WTC11 (cell line): ENCODE results near the gene FCHSD2.

ENCODE experiments used
- ATF1 ChIP-seq: sonication (generic); formaldehyde crosslinking; IDR thresholded peaks from 2 replicates; pipeline ENCODE4 v1.8.1; 2023; ENCODE audit warnings: mild to moderate bottlenecking, moderate library complexity, missing genetic modification reagents
- NFE2L1 ChIP-seq: sonication (generic); formaldehyde crosslinking; IDR thresholded peaks from 2 replicates; pipeline ENCODE4 v1.8.1; 2023; ENCODE audit warnings: missing genetic modification reagents
- NR3C1 ChIP-seq: sonication (generic); formaldehyde crosslinking; conservative IDR thresholded peaks from 2 replicates; pipeline ENCODE4 v1.8.1; 2023; ENCODE audit warnings: low read depth, mild to moderate bottlenecking, missing genetic modification reagents
- TEAD4 ChIP-seq: sonication (generic); formaldehyde crosslinking; IDR thresholded peaks from 2 replicates; pipeline ENCODE4 v1.8.0; 2022; ENCODE audit warnings: mild to moderate bottlenecking, missing genetic modification reagents
- ZNF317 ChIP-seq: sonication (generic); formaldehyde crosslinking; IDR thresholded peaks from 2 replicates; pipeline ENCODE4 v1.8.1; 2023; ENCODE audit warnings: low read depth, mild to moderate bottlenecking, moderate library complexity, missing genetic modification reagents, borderline replicate concordance
- TF ChIP-seq, protein P1 (sequence below): sonication (generic); formaldehyde crosslinking; IDR thresholded peaks from 2 replicates; pipeline ENCODE4 v1.8.1; 2023; ENCODE audit warnings: mild to moderate bottlenecking, missing genetic modification reagents
- TF ChIP-seq, protein P2 (sequence below): sonication (generic); formaldehyde crosslinking; IDR thresholded peaks from 2 replicates; pipeline ENCODE4 v1.8.0; 2022; ENCODE audit warnings: mild to moderate bottlenecking, missing genetic modification reagents
- TF ChIP-seq, protein P3 (sequence below): fragments of 200-600 bp; IDR thresholded peaks from 2 replicates; pipeline ENCODE4 v1.8.0; 2022; ENCODE audit warnings: antibody characterized with exemption
- TF ChIP-seq, protein P4 (sequence below): sonication (generic); formaldehyde crosslinking; IDR thresholded peaks from 2 replicates; pipeline ENCODE4 v1.8.1; 2023; ENCODE audit warnings: mild to moderate bottlenecking, missing genetic modification reagents, moderate library complexity
- TF ChIP-seq, protein P5 (sequence below): sonication (generic); formaldehyde crosslinking; IDR thresholded peaks from 2 replicates; pipeline ENCODE4 v1.8.1; 2023; ENCODE audit warnings: mild to moderate bottlenecking, missing genetic modification reagents, moderate library complexity

DNA sequence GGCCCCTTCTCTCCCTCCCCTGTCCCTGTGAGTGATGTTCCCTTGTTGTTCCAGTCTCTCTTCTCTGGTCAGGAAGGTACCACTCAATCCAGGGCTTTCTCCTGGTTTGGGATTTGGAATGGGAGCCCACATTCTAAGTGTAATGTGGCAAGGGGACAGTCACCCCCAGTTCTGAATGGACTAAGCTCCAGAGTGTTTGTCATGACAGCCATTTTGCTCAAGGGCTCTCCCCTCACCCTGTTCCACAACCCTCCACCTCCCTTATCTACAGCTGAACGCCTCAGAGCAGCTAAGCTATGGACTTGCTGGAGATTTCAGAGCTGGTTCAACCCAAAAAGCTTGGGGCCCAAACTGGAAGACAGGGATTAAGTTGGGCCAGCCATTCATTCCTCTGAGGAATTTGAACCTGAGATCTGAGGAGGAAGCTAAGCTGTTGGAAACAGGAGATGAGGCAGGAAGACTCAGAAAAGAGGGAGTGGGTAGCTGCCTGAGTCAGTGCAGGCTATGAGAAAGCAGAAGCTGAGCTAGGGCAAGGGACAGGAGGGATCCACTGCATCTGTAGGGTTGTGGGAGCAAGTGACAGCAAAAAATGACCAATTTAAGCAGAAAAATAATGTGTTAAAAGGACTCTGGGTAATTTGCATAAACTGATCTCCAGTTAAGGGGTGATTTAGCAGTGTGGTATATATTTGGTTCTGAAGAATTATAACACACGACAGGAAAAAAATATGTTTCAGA lies 22.9 kb upstream of the FCHSD2 start:
- TF ChIP-seq, protein P1, sequence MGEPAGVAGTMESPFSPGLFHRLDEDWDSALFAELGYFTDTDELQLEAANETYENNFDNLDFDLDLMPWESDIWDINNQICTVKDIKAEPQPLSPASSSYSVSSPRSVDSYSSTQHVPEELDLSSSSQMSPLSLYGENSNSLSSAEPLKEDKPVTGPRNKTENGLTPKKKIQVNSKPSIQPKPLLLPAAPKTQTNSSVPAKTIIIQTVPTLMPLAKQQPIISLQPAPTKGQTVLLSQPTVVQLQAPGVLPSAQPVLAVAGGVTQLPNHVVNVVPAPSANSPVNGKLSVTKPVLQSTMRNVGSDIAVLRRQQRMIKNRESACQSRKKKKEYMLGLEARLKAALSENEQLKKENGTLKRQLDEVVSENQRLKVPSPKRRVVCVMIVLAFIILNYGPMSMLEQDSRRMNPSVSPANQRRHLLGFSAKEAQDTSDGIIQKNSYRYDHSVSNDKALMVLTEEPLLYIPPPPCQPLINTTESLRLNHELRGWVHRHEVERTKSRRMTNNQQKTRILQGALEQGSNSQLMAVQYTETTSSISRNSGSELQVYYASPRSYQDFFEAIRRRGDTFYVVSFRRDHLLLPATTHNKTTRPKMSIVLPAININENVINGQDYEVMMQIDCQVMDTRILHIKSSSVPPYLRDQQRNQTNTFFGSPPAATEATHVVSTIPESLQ (CRISPR knock-in tag) = no peak
- TF ChIP-seq, protein P2, sequence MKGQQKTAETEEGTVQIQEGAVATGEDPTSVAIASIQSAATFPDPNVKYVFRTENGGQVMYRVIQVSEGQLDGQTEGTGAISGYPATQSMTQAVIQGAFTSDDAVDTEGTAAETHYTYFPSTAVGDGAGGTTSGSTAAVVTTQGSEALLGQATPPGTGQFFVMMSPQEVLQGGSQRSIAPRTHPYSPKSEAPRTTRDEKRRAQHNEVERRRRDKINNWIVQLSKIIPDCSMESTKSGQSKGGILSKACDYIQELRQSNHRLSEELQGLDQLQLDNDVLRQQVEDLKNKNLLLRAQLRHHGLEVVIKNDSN (CRISPR knock-in tag) = no peak
- TF ChIP-seq TEAD4 (CRISPR knock-in tag) = no peak
- TF ChIP-seq, protein P3, sequence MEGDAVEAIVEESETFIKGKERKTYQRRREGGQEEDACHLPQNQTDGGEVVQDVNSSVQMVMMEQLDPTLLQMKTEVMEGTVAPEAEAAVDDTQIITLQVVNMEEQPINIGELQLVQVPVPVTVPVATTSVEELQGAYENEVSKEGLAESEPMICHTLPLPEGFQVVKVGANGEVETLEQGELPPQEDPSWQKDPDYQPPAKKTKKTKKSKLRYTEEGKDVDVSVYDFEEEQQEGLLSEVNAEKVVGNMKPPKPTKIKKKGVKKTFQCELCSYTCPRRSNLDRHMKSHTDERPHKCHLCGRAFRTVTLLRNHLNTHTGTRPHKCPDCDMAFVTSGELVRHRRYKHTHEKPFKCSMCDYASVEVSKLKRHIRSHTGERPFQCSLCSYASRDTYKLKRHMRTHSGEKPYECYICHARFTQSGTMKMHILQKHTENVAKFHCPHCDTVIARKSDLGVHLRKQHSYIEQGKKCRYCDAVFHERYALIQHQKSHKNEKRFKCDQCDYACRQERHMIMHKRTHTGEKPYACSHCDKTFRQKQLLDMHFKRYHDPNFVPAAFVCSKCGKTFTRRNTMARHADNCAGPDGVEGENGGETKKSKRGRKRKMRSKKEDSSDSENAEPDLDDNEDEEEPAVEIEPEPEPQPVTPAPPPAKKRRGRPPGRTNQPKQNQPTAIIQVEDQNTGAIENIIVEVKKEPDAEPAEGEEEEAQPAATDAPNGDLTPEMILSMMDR = no peak
- TF ChIP-seq, protein P4, sequence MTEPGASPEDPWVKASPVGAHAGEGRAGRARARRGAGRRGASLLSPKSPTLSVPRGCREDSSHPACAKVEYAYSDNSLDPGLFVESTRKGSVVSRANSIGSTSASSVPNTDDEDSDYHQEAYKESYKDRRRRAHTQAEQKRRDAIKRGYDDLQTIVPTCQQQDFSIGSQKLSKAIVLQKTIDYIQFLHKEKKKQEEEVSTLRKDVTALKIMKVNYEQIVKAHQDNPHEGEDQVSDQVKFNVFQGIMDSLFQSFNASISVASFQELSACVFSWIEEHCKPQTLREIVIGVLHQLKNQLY = no peak
- TF ChIP-seq ZNF317 (CRISPR knock-in tag) = no peak
- no peak for TF ChIP-seq NR3C1 (CRISPR knock-in tag)
- TF ChIP-seq ATF1 = no peak
- TF ChIP-seq NFE2L1 (CRISPR knock-in tag) = no peak
- TF ChIP-seq, protein P5, sequence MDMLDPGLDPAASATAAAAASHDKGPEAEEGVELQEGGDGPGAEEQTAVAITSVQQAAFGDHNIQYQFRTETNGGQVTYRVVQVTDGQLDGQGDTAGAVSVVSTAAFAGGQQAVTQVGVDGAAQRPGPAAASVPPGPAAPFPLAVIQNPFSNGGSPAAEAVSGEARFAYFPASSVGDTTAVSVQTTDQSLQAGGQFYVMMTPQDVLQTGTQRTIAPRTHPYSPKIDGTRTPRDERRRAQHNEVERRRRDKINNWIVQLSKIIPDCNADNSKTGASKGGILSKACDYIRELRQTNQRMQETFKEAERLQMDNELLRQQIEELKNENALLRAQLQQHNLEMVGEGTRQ (CRISPR knock-in tag) = no peak
